Endothelial cell of umbilical vein (primary cell): ENCODE results near the gene FAM222A. TPM values are rescaled to one million over a fixed set of nuclear protein-coding genes. Genes with fewer than 3 reads are reported as not detected.

ENCODE experiments used
- BruUV-seq: library from RNA; stranded (reverse); fragments of 400-500 nt; replicated peaks from 2 replicates; lab custom pipeline; 2021; lab: Mats Ljungman, UMichigan
- CTCF ChIA-PET: fragments of 300-600, 350-600 bp; sonication (Branson Sonifier 250); formaldehyde crosslinking; loops from one replicate; lab custom pipeline; 2021; ENCODE audit warnings: antibody characterized with exemption, inconsistent platforms; lab: Charles Lee
- POLR2A ChIA-PET: fragments of 300-600, 350-600 bp; sonication (Branson Sonifier 250); formaldehyde crosslinking; loops from one replicate; lab custom pipeline; 2021; ENCODE audit warnings: antibody characterized with exemption, inconsistent platforms; lab: Charles Lee
- DNase-seq: peaks from one replicate; pipeline ENCODE4 v3.0.0-alpha.2; 2011; ENCODE audit warnings: low read depth, low spot score
- FAIRE-seq: peaks from 2 replicates; lab custom pipeline; 2011; peaks lifted over from hg19 to GRCh38; lab: Jason Lieb, UNC
- H2AFZ ChIP-seq: 2 replicates; pipeline ENCODE4 v1.6.0; 2012; ENCODE audit warnings: low read depth, low read length, control low read depth, inconsistent platforms
- H3K27ac ChIP-seq: 2 replicates; pipeline ENCODE4 v1.5.1; 2011; ENCODE audit warnings: low read depth, mild to moderate bottlenecking, control low read depth, low read length, moderate library complexity; ENCODE audit not compliant: insufficient read depth
- H3K27me3 ChIP-seq, 2 experiments: 2 replicates each; pipeline versions ENCODE4 v1.6.0 to v1.6.1; 2011; ENCODE audit warnings: low read length in 2 of 2, mixed read lengths in 1 of 2; ENCODE audit not compliant: control insufficient read depth in 2 of 2, insufficient read depth in 2 of 2
- H3K36me3 ChIP-seq, 2 experiments: 2 replicates in 1 of 2; 3 replicates in 1 of 2; pipeline ENCODE4 v1.5.1; 2011; ENCODE audit warnings: low read length in 2 of 2, mild to moderate bottlenecking in 1 of 2, moderate library complexity in 1 of 2; ENCODE audit not compliant: control insufficient read depth in 2 of 2, insufficient read depth in 2 of 2; ENCODE audit errors: extremely low read depth in 1 of 2
- H3K4me1 ChIP-seq: 3 replicates; pipeline ENCODE4 v1.5.1; 2011; ENCODE audit warnings: mild to moderate bottlenecking, low read length; ENCODE audit not compliant: control insufficient read depth, insufficient read depth; ENCODE audit errors: extremely low read depth
- H3K4me2 ChIP-seq: 2 replicates; pipeline ENCODE4 v1.6.1; 2011; ENCODE audit warnings: low read length, control low read depth, mixed read lengths; ENCODE audit not compliant: insufficient read depth
- H3K4me3 ChIP-seq, 3 experiments: fragments of 200-600 bp in 1 of 3; sonication (generic), shearing (Covaris generic) in 1 of 3; replicated peaks in 1 of 3; 2 replicates each; pipeline ENCODE4 v1.5.1; 2011 to 2016; ENCODE audit warnings: control low read depth in 3 of 3, low read length in 3 of 3, mild to moderate bottlenecking in 2 of 3, inconsistent platforms in 1 of 3, low read depth in 1 of 3, moderate library complexity in 1 of 3; ENCODE audit not compliant: insufficient read depth in 1 of 3
- H3K79me2 ChIP-seq: 2 replicates; pipeline ENCODE4 v1.6.0; 2012; ENCODE audit warnings: low read length, inconsistent platforms; ENCODE audit not compliant: control insufficient read depth, insufficient read depth
- H3K9ac ChIP-seq: replicated peaks from 2 replicates; pipeline ENCODE3; 2011; ENCODE audit warnings: low read length, control low read depth; ENCODE audit not compliant: insufficient read depth; ENCODE audit errors: extremely low read depth
- H3K9me1 ChIP-seq: replicated peaks from 3 replicates; pipeline ENCODE4 v1.6.0; 2011; ENCODE audit warnings: mild to moderate bottlenecking, low read length; ENCODE audit not compliant: control insufficient read depth, insufficient read depth; ENCODE audit errors: extremely low read depth
- H3K9me3 ChIP-seq: replicated peaks from 2 replicates; pipeline ENCODE4 v1.5.1; 2012; ENCODE audit warnings: low read length, inconsistent platforms; ENCODE audit not compliant: control insufficient read depth, insufficient read depth
- H4K20me1 ChIP-seq: replicated peaks from 2 replicates; pipeline ENCODE3; 2011; ENCODE audit warnings: mild to moderate bottlenecking, low read length; ENCODE audit not compliant: control insufficient read depth, insufficient read depth; ENCODE audit errors: extremely low read depth
- CTCF ChIP-seq, 2 donors: IDR thresholded peaks; 1 replicate in 1 of 2; 2 replicates in 1 of 2; pipeline ENCODE4 v1.5.1; 2011; ENCODE audit warnings: low read length in 2 of 2, mild to moderate bottlenecking in 2 of 2, moderate library complexity in 2 of 2, control low read depth in 1 of 2, inconsistent platforms in 1 of 2, low read depth in 1 of 2; ENCODE audit not compliant: insufficient read depth in 1 of 2; ENCODE audit errors: extremely low read depth in 1 of 2
- EZH2 ChIP-seq: IDR thresholded peaks from 2 replicates; pipeline ENCODE4 v1.6.1; 2012; ENCODE audit warnings: borderline replicate concordance, low read depth, mild to moderate bottlenecking, moderate library complexity, low read length, inconsistent platforms; ENCODE audit not compliant: severe bottlenecking
- FOS ChIP-seq: IDR thresholded peaks from 2 replicates; pipeline ENCODE4 v1.6.1; 2011; ENCODE audit warnings: mild to moderate bottlenecking, low read length, moderate library complexity, borderline replicate concordance; ENCODE audit not compliant: insufficient read depth
- GATA2 ChIP-seq: IDR thresholded peaks from 2 replicates; pipeline ENCODE4 v1.7.0; 2011; ENCODE audit warnings: low read depth, mild to moderate bottlenecking, moderate library complexity, mixed read lengths, low read length; ENCODE audit not compliant: insufficient read length, insufficient read depth
- JUN ChIP-seq: IDR thresholded peaks from 2 replicates; pipeline ENCODE4 v1.6.1; 2011; ENCODE audit warnings: borderline replicate concordance, low read depth; ENCODE audit not compliant: insufficient read length, insufficient read depth
- MAX ChIP-seq: IDR thresholded peaks from 2 replicates; pipeline ENCODE4 v1.6.1; 2011; ENCODE audit not compliant: insufficient read depth, insufficient read length
- MYC ChIP-seq: IDR thresholded peaks from one replicate; pipeline ENCODE4 v1.6.1; 2011; ENCODE audit warnings: mild to moderate bottlenecking, low read depth, low read length
- POLR2A ChIP-seq: IDR thresholded peaks from 2 replicates; pipeline ENCODE4 v1.6.1; 2012; ENCODE audit warnings: low read depth, mild to moderate bottlenecking, control low read depth, low read length
- POLR2AphosphoS5 ChIP-seq: IDR thresholded peaks from 2 replicates; pipeline ENCODE4 v1.6.1; 2012; ENCODE audit warnings: low read depth, mild to moderate bottlenecking, control low read depth, low read length, moderate library complexity; ENCODE audit not compliant: insufficient read depth
- dilution Hi-C: fragments of 300-500 bp; cut with MboI; formaldehyde crosslinking; loops from one replicate; pipeline ENCODE4 v1.15.0; 2019; ENCODE audit warnings: low sequenced_read_pairs; ENCODE audit not compliant: extremely low pct_ligation_motif_present
- intact Hi-C: fragments of 100-400 bp; cut with micrococcal nuclease; formaldehyde crosslinking; loops from one replicate; pipeline ENCODE4 v1.10.0; 2022
- polyA plus RNA-seq, 4 experiments: library from polyadenylated mRNA; depleted of rRNA in 3 of 4; stranded (reverse) in 3 of 4; unstranded in 1 of 4; fragments of >200 nt; gene quantifications; 2 replicates each; pipeline versions ENCODE4 v1.2.1 to v1.2.3, GENCODE V29; 2011 to 2012; ENCODE audit warnings: missing spikeins in 1 of 4
- total RNA-seq: library from RNA; stranded (reverse); gene quantifications from 2 replicates; pipeline ENCODE4 v1.2.3, GENCODE V29; 2021

FAM222A gene
- total and polyA plus RNA-seq, 2 donors (not counting 3 experiments of a cell fraction or from before 2014, with no cell fraction given) = 0.62 to 1.7 TPM

- Histone ChIP-seq H3K36me3 (no peaks in the 10 kb centered on the region), H3K27me3 (no peaks in the 10 kb centered on the region), H3K4me2 (no peak overlapping the region), H3K9ac (no peak overlapping the region), H2AFZ (no peak overlapping the region), H3K4me1 (no peaks in the 10 kb centered on the region), H3K9me3 (no peaks in the 10 kb centered on the region), H4K20me1 (no peaks in the 10 kb centered on the region), H3K9me1 (no peaks in the 10 kb centered on the region), H3K79me2 (no peaks in the 10 kb centered on the region), H3K4me3 (no peak overlapping the region), H3K27ac (no peak overlapping the region)
- TF ChIP-seq POLR2A (no peak), MAX (no peak), MYC (no peak), FOS (no peak), CTCF (IDR thresholded peaks at IDR 0.05; ENCODE audit: extremely low read depth in 1 of 2, insufficient read depth in 1 of 2, low read depth in 1 of 2, low read length in 2 of 2) (no peak), JUN (no peak), POLR2AphosphoS5 (no peak), EZH2 (no peak), GATA2 (no peak)
- dilution Hi-C loops = no loop called here
- no peak for DNase-seq
- BruUV-seq = no TSS peak
- intact Hi-C loops = no loop called here
- no peak for FAIRE-seq
- ChIA-PET POLR2A (no interaction called here), CTCF (interaction anchor here (0.9 to 1.1 kb wide), 3 partner anchors 30 to 312 kb away, joined by 3 to 6 read pairs (median 3); no protein-coding TSS in a partner anchor)
Observed at GRCh38 chr12:109744986-109745942, 31.6 kb downstream of the FAM222A start.
